Measurements from ENCODE around the gene PREX1. TPM values are rescaled to one million over a fixed set of nuclear protein-coding genes. Genes with fewer than 3 reads are reported as not detected.
"Not testable (repeated sequence)": the region's sequence is repeated elsewhere in the genome, so short reads cannot be mapped to it uniquely, and the experiment has no call there.

PREX1 gene
- total RNA-seq, 1 experiment from 2014 or later: 11.1 TPM

- no peak for DNase-seq (ENCODE audit: low read depth)
These were observed 13.8 kb downstream of the PREX1 start for GRCh38 chr20:48813930-48814546.

- DNase-seq (ENCODE audit: low read depth): no peak
These were observed 14.4 kb downstream of the PREX1 start for GRCh38 chr20:48813446-48813747.

DNA sequence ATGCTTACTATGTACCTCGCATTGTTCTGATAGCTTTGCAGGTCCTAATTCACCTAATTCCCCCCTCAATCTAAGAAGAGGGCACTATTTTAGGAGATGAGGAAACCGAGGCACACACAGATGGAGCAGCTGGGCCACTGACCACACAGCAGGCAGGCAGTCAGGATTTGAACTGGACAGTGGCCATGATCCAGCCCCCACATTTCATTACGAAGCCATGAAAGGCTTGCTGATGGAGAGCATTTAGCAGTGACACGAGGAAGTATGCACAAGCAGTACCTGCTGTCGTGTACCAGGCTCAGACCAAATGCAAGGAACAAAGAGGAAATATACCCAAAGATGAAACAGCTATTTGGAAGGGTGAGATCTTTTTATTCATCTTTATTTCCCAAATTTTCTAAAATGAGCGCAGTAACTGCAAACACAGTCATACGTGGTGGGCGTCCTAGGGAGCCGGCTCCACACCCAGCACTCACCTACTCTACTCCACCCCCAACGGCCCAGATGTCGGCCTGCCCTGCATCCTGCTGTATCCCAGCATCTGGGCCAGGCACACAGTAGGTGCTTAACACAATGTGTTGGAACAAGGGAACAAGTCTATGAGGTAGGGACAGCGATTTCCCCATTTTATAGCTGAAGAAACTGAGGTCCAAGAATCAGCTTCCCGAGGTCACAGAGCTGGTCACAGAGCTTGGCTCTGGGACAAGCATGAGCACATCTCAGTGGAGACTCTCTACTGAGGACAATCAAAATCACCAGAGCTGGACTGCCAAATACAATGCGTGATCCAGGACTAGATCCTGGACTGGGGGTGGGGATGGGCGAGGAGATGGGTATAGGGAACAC is 15.0 kb downstream of the PREX1 start:
- DNase-seq (ENCODE audit: low read depth): no peak

DNA sequence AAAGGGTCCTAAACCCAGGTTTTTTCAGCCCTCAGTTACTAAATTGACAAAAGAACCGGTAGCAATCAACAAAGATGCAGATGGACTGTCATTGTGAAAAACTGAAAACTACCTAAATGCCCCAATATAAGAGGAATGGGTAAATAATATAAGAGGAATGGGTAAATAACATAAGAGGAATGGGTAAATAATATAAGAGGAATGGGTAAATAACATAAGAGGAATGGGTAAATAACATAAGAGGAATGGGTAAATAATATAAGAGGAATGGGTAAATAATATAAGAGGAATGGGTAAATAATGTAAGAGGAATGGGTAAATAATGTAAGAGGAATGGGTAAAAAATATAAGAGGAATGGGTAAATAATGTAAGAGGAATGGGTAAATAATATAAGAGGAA is 15.7 kb downstream of the PREX1 start:
- DNase-seq (ENCODE audit: low read depth): not testable (repeated sequence)

GRCh38 chr20:48809673-48810072 is 18.1 kb downstream of the PREX1 start:
- DNase-seq (ENCODE audit: low read depth): no peak

GRCh38 chr20:48808382-48809034 is 19.3 kb downstream of the PREX1 start:
- no peak for DNase-seq (ENCODE audit: low read depth)

DNA sequence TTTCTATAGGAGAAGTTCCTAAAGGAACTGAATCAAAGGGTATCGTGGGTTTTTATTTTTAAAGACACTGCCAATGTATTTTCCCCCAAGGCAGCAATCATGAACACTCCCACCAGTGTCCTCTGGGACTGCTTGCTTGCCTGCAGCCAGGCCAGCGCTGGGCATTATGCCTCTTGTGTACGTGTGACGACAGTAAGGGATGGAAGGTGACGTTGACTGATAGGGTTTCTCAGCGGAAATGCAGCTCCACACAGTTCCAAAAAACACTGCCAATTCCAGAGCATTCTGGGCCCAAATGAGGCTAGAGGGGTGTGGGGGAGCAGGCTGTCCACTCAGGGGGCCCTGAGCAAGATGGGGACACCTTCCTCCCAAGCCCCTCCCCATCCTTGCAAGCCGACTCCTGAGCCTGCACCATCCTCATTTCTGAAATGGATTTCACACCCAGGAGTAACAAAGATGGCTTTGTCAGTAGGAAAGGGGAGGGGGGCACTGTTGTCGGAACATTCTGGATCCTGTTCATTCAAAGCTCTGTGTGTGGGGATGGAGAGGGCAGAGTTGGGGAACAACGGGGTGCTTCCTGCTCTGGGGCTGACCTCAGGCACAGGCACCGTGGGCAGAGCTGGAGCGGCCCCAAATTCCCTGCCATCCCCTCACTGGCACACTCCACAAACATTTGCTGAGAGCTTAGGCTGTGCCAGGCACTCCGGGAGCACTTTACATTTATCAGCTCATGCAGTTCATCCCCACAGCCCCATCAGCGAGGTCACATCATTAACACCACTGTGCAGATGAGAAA is 20.0 kb downstream of the PREX1 start:
- no peak for DNase-seq (ENCODE audit: low read depth)

DNA sequence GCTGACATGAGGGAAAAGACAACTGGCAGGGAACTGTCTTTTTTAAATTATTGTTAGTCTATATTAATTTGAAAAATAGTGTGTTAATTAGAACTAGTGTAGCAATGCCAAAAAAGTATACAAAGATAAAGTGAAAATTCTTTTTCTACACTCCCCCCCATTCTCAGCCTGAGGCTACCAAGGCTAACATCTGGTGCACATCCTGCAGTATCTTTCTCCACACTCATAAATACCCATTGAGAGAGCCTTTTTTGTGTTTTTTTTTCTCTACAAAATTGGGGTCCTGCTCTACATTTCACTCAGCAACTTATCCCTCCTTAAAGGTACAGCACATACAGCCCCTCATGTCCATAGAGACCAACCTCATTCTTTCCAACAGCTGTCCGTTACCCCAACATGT is 20.7 kb downstream of the PREX1 start:
- DNase-seq (ENCODE audit: low read depth): no peak

DNA sequence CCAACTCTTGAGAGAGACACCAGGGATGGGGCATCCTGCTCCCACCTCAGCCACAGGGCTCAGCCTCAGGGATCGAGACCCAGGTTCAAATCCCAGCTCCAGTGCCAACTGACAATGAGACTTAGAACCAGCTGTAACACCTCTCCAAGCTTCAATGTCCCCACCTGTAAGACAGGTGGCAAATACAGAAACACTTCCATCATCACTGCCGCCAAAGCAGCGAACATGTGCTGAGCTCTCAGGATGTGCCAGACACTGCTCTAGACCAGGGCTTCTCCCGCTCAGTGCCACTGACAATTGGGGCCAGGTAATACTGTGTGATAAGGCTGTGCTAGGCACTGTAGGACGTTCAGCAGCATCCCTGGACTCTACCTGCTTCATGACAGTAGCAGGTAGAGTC is 22.1 kb downstream of the PREX1 start:
- no peak for DNase-seq (ENCODE audit: low read depth)

DNA sequence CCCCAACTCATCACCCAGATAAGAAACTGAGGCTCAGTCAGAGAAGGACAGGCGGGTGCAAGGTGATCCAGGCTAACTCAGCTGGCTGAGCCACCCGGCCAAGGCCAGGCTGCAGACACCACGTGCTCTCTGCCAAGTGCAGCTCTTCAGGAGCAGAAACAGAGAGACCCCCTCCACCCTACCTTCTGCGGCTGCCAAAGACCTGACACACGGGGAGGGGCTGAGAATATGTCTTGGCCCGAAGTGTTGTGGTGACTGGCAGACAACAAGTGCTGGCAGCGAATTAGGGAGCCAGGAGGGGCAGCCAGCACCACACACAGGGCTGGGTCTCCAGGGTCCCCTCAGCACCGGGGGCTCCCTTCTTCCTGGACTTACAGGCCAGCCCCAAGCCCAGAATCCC is 22.5 kb downstream of the PREX1 start:
- no peak for DNase-seq (ENCODE audit: low read depth)

- no peak for DNase-seq (ENCODE audit: low read depth)
These were observed 23.4 kb downstream of the PREX1 start for GRCh38 chr20:48804300-48804980.

- DNase-seq (ENCODE audit: low read depth): no peak
These were observed 24.4 kb downstream of the PREX1 start for GRCh38 chr20:48803176-48804053.

- DNase-seq (ENCODE audit: low read depth): no peak
These were observed 25.2 kb downstream of the PREX1 start for GRCh38 chr20:48802647-48803046.

DNA sequence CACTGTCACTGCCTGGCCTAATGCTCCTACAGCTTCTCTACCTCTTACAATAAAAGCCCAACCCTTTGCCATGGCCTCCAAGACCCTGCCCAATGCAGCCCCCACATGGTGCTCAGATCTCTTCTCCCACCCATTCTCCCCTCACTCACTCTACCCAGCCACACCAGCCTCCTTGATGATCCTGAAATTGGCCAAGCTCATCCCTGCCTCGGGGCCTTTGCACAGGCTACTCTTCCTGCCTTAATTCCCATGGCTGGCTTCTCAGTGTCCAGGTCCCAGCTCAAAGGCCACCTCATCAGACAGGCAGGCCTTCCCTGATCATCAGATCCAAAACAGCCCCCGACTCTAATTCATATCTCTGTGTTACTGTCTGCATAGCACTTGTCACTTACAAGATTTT is 25.6 kb downstream of the PREX1 start:
- no peak for DNase-seq (ENCODE audit: low read depth)

GRCh38 chr20:48801197-48801596 is 26.6 kb downstream of the PREX1 start:
- no peak for DNase-seq (ENCODE audit: low read depth)

DNA sequence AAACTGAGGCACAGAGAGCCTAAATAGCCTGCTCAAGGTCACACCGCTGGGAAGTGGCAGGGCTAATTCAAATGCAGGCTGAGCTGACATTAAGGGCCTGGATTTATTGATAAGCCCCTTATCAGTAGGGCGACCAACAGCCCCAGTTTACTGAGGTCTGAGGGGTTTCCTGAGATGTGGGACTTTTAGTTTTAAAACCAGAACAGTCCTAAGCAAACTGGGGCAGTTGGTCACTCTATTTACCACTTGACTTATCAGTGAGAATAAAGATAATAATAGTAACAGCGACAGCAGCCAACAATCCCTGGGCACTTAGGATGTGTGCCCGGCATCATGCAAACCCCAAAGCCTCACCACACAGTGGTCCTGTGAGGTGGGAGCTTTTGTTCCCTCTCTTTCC is 27.6 kb downstream of the PREX1 start:
- DNase-seq (ENCODE audit: low read depth): no peak

GRCh38 chr20:48799328-48800105 is 28.3 kb downstream of the PREX1 start:
- no peak for DNase-seq (ENCODE audit: low read depth)

GRCh38 chr20:48797850-48798747 is 29.7 kb downstream of the PREX1 start:
- no peak for DNase-seq (ENCODE audit: low read depth)

DNA sequence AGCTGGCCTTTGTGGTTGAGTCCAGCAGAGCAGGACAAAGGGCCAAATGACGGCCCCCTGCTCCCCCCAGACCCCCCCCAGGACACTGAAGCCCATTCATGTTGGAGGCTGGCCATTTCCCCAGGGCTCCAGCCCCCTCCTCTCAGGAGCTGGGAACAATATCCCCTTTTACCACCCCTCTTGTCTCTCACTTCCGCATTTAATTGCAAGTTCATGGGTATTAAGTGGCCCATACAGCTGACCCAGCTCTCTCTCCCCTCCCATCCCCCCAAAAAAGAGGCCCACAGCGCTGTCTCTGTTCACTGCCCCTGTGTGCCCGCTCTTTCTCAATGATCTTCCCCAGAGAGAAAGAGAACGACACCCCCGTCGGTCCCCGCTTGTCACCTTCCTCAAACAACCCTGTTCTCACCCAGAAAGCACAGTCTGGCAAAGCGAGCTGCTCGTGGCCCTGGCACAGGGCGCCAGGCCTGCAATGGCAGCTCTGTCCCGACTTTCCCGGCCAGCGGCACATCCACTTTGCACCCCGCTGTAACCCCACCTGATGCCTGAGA is 30.4 kb downstream of the PREX1 start:
- no peak for DNase-seq (ENCODE audit: low read depth)
